DND-41 (cell line): Measurements from ENCODE around the gene SH2D6.

Source experiments
- ATAC-seq: fragments of 200-7000 bp; cut with Tn5 transposase; 3 replicates; pipeline ENCODE4 v1.9.1; 2021; ENCODE audit warnings: low read depth; ENCODE audit not compliant: insufficient read depth
- DNase-seq: peaks from one replicate; pipeline ENCODE4 v3.0.0-alpha.2; 2020
- H2AFZ ChIP-seq: 2 replicates; pipeline ENCODE4 v1.6.0; 2012; ENCODE audit warnings: low read depth, low read length
- H3K27ac ChIP-seq: 2 replicates; pipeline ENCODE4 v1.5.1; 2012; ENCODE audit warnings: low read length, inconsistent platforms
- H3K27me3 ChIP-seq: fragments of 200-600 bp; sonication (generic); 2 replicates; pipeline ENCODE4 v1.6.0; 2012; ENCODE audit warnings: low read length, mild to moderate bottlenecking, inconsistent platforms; ENCODE audit not compliant: insufficient read depth, poor library complexity
- H3K36me3 ChIP-seq: 2 replicates; pipeline ENCODE4 v1.5.1; 2012; ENCODE audit warnings: low read length, inconsistent platforms; ENCODE audit not compliant: insufficient read depth
- H3K4me1 ChIP-seq: 2 replicates; pipeline ENCODE4 v1.5.1; 2012; ENCODE audit warnings: mild to moderate bottlenecking, low read length; ENCODE audit not compliant: insufficient read depth
- H3K4me2 ChIP-seq: 2 replicates; pipeline ENCODE4 v1.6.0; 2012; ENCODE audit warnings: mild to moderate bottlenecking, moderate library complexity, low read length, inconsistent platforms; ENCODE audit not compliant: insufficient read depth
- H3K4me3 ChIP-seq, 2 experiments: fragments of 200-600 bp in 1 of 2; shearing (Covaris generic) in 1 of 2; 2 replicates each; pipeline ENCODE4 v1.5.1; 2012 to 2016; ENCODE audit warnings: inconsistent platforms in 2 of 2, low read length in 2 of 2, mild to moderate bottlenecking in 2 of 2, low read depth in 1 of 2, moderate library complexity in 1 of 2
- H3K79me2 ChIP-seq: 2 replicates; pipeline ENCODE4 v1.6.0; 2012; ENCODE audit warnings: low read length, inconsistent platforms; ENCODE audit not compliant: insufficient read depth
- H3K9ac ChIP-seq: 2 replicates; pipeline ENCODE4 v1.6.0; 2012; ENCODE audit warnings: low read depth, mild to moderate bottlenecking, inconsistent platforms, low read length, moderate library complexity
- H3K9me3 ChIP-seq: 2 replicates; pipeline ENCODE4 v1.5.1; 2012; ENCODE audit warnings: low read length, moderate library complexity, mild to moderate bottlenecking, inconsistent platforms; ENCODE audit not compliant: insufficient read depth, severe bottlenecking
- H4K20me1 ChIP-seq: 2 replicates; pipeline ENCODE4 v1.6.0; 2012; ENCODE audit warnings: low read length; ENCODE audit not compliant: insufficient read depth
- CTCF ChIP-seq: IDR thresholded peaks from 2 replicates; pipeline ENCODE4 v1.5.1; 2012; ENCODE audit warnings: borderline replicate concordance, low read length, moderate library complexity, mild to moderate bottlenecking; ENCODE audit not compliant: poor library complexity, severe bottlenecking; ENCODE audit errors: extremely low read depth
- EZH2 ChIP-seq: IDR thresholded peaks from 3 replicates; pipeline ENCODE4 v1.6.1; 2012; ENCODE audit warnings: borderline replicate concordance, low read depth, mild to moderate bottlenecking, moderate library complexity, low read length, inconsistent platforms; ENCODE audit not compliant: severe bottlenecking

The SH2D6 gene

GRCh38 chr2:85409845-85410583, 8.5 kb upstream of the SH2D6 start, which contains the start of gene CAPG:
Gene CAPG (minus strand): TSS chr2:85410366. CDS start chr2:85402145, 8,221 bp downstream.
- H3K79me2 ChIP-seq: peaks cover 74% of the 10 kb centered on the region
- peak within 1 kb of the TSS; percentile 96 for H3K27ac ChIP-seq
- DNase-seq: peak; percentile 72

GRCh38 chr2:85410584-85411404, 7.7 kb upstream of the SH2D6 start:
- H3K79me2 ChIP-seq: peaks cover 74% of the 10 kb centered on the region
- peak; percentile 64 for DNase-seq

More at GRCh38 chr2:85409845-85410583, 8.5 kb upstream of the SH2D6 start, which contains the start of gene CAPG:
- Histone ChIP-seq H3K4me2 (peak within 1 kb of the TSS; percentile 66), H3K36me3 (no peaks in the 10 kb centered on the region; the same call in 1 of the 2 replicates), H3K9me3 (no peaks in the 10 kb centered on the region), H3K4me3 (peak within 1 kb of the TSS in 1 of 2 experiments; percentile 58; a peak in 3 of 4 replicates), H4K20me1 (no peaks in the 10 kb centered on the region), H3K27me3 (no peaks in the 10 kb centered on the region), H3K4me1 (peaks cover 90% of the 10 kb centered on the region), H2AFZ (0 out of 2 replicates have a peak within 1 kb of the TSS, but pooled peaks have one; percentile 18), H3K9ac (peak within 1 kb of the TSS; percentile 59)
- TF ChIP-seq EZH2 (no peak), CTCF (no peak)
- no peak for ATAC-seq

GRCh38 chr2:85411405-85411748, 7.1 kb upstream of the SH2D6 start:
- no peaks in the 10 kb centered on the region for H3K27me3 ChIP-seq
- peak overlapping the region in 1 of 2 experiments; percentile 28; a peak in 1 of 4 replicates for H3K4me3 ChIP-seq
- H3K36me3 ChIP-seq: no peaks in the 10 kb centered on the region; the same call in 1 of the 2 replicates
- DNase-seq: no peak
- H3K9ac ChIP-seq: peak overlapping the region; percentile 59
- no peak for TF ChIP-seq EZH2
- no peak for TF ChIP-seq CTCF
- H3K79me2 ChIP-seq: peaks cover 72% of the 10 kb centered on the region
- peaks cover 76% of the 10 kb centered on the region for H3K4me1 ChIP-seq
- peak overlapping the region; percentile 66 for H3K4me2 ChIP-seq
- peak overlapping the region; percentile 96 for H3K27ac ChIP-seq
- no peaks in the 10 kb centered on the region for H3K9me3 ChIP-seq
- H2AFZ ChIP-seq: no peak overlapping the region
- H4K20me1 ChIP-seq: no peaks in the 10 kb centered on the region
- ATAC-seq: no peak

More at GRCh38 chr2:85410584-85411404, 7.7 kb upstream of the SH2D6 start:
- 0 out of 2 replicates have a peak overlapping the region, but pooled peaks have one; percentile 18 for H2AFZ ChIP-seq
- H3K36me3 ChIP-seq: no peaks in the 10 kb centered on the region; the same call in 1 of the 2 replicates
- TF ChIP-seq CTCF (no peak), EZH2 (no peak)
- peak overlapping the region; percentile 66 for H3K4me2 ChIP-seq
- H3K4me3 ChIP-seq: peak overlapping the region in 1 of 2 experiments; percentile 58; a peak in 2 of 4 replicates
- H3K27ac ChIP-seq: peak overlapping the region; percentile 96
- no peaks in the 10 kb centered on the region for H3K9me3 ChIP-seq
- no peaks in the 10 kb centered on the region for H3K27me3 ChIP-seq
- no peak for ATAC-seq
- H4K20me1 ChIP-seq: no peaks in the 10 kb centered on the region
- H3K4me1 ChIP-seq: peaks cover 82% of the 10 kb centered on the region
- H3K9ac ChIP-seq: peak overlapping the region; percentile 59
